ENCODE measurements around the gene AP4S1. TPM values are rescaled to one million over a fixed set of nuclear protein-coding genes. Genes with fewer than 3 reads are reported as not detected.

AP4S1 gene, protein sequence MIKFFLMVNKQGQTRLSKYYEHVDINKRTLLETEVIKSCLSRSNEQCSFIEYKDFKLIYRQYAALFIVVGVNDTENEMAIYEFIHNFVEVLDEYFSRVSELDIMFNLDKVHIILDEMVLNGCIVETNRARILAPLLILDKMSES
- 9.0 to 10.8 TPM (median 9.5 TPM) in 5 replicates for total RNA-seq (2022; extraction: Qiagen RNA extraction; ENCODE audit: low read depth)

DNA sequence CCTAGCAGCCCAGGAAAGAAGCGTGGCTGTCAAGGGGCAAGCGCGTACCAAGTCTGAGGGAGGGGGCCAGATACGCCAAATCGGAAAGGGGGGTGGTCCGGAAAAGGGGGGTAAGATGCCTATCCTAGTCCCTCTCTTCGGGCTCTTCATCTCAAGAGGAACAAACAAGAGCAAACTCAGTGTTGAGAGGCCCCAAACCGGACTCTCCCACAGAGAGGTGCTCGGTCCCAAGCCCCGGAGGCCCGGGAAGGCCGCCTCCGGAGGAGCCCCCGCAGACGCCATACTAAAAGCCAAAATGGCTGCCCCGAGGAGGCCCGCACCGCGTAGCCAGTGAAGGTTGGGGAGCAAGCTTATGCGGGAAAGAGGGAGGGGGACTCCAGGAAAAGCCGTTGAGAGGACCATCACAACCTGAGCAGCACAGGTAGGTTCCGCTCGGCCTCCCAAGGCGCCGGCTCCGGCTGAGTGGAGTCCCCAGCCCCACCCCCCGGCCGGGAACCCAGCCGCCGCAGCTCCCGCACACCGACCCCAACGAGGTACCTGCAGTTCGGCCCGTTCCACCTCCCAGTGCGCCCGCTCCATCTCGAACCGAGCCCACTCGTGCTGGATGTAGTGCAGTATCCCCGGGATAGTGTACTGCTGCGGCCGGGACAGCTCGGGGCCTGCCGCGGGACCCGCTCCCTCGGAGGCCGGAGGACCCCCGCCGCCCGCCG is at the start of gene AP4S1:
AP4S1 (plus strand) TSS at position 283 of the 710 bp plus-strand sequence. CDS start 40,548 bp downstream, outside the sequence.

DNA sequence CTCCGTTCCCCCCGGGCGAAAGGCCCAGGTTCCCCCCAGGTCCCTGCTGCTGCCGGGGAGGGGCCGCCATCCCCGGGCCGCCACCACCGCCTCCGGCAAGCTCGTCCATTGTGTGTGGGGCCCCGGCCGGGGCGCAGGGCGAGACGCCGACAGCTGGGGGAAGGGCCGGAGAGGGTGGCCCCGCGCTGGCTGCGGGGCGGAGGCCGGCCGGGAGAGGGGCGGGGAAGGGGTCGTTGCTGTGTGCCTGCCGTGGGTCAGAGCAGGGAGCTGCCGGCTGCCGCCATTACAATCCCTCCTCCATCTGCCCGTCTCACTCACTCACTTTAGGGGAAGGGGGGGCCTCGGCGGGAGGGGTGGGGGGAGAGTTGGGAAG is 614 bp downstream of the AP4S1 start, which contains the start of gene STRN3:
STRN3 (minus strand) TSS at position 303 of the 373 bp plus-strand sequence; CDS start at position 109, 194 bp downstream.

Other genes starting within 250 kb of the AP4S1 start
- gene COCH, start 151.1 kb upstream of the AP4S1 start, total RNA-seq (2022; extraction: Qiagen RNA extraction; ENCODE audit: low read depth): 20.7 to 27.1 TPM (median 24.3 TPM) in 5 replicates
- 10.8 to 17.3 TPM (median 14.5 TPM) in 5 replicates for gene STRN3, start 730 bp downstream of the AP4S1 start, total RNA-seq (2022; extraction: Qiagen RNA extraction; ENCODE audit: low read depth)
- gene HECTD1, start 182.1 kb downstream of the AP4S1 start, total RNA-seq (2022; extraction: Qiagen RNA extraction; ENCODE audit: low read depth): 58.0 to 79.5 TPM (median 66.4 TPM) in 5 replicates

Data from A549 treated with GW870086 at 1 μM for 4 hours (cell line).